Ovary (tissue), 3 donors: ENCODE data around the gene POLR2E.

Experiments
- CTCF ChIP-seq, 3 donors: fragments of 450-650 bp in 2 of 3; fragments of 200-600 bp in 1 of 3; IDR thresholded peaks; one replicate each; pipeline versions ENCODE4 v1.5.1 to v1.8.0; 2016 to 2022; ENCODE audit warnings: antibody characterized with exemption in 3 of 3, mild to moderate bottlenecking in 1 of 3
- EP300 ChIP-seq: sonication (generic); formaldehyde crosslinking; IDR thresholded peaks from one replicate; pipeline ENCODE4 v1.6.1; 2017; ENCODE audit warnings: antibody characterized with exemption
- POLR2A ChIP-seq: fragments of 450-650 bp; IDR thresholded peaks from one replicate; pipeline ENCODE4 v1.6.1; 2017; ENCODE audit warnings: antibody characterized with exemption, mild to moderate bottlenecking, moderate library complexity
- donor health status: DM: no; HTN: no; CAD: no.

- no peak for TF ChIP-seq EP300
- no peak for TF ChIP-seq CTCF (IDR thresholded peaks at IDR 0.05)
- TF ChIP-seq POLR2A, result no peak
Observed at GRCh38 chr19:1046117-1046626, 49.0 kb downstream of the POLR2E start.
